H1 (cell line): ENCODE results near the gene HES7. TPM values are rescaled to one million over a fixed set of nuclear protein-coding genes. Genes with fewer than 3 reads are reported as not detected.

Source experiments
- CTCF ChIA-PET: fragments of 300-600 bp; sonication (Branson Sonifier 250); formaldehyde crosslinking; loops from one replicate; lab custom pipeline; 2021; ENCODE audit not compliant: partially characterized antibody; lab: Charles Lee
- POLR2A ChIA-PET: fragments of 300-600 bp; sonication (Branson Sonifier 250); formaldehyde crosslinking; loops from one replicate; lab custom pipeline; 2021; ENCODE audit warnings: inconsistent platforms; ENCODE audit not compliant: partially characterized antibody; lab: Charles Lee
- DNase-seq, 2 experiments: peaks; one replicate each; pipeline versions ENCODE4 v3.0.0 to v3.0.0-alpha.2; 2010 to 2022; ENCODE audit warnings: low spot score in 2 of 2, low read depth in 1 of 2, mixed read lengths in 1 of 2
- FAIRE-seq: peaks from 2 replicates; lab custom pipeline; 2011; peaks lifted over from hg19 to GRCh38; lab: Jason Lieb, UNC
- H2AFZ ChIP-seq: 2 replicates; pipeline ENCODE4 v1.8.1; 2012; ENCODE audit warnings: low read length, inconsistent platforms
- H2AK5ac ChIP-seq: 2 replicates; pipeline ENCODE4 v1.6.1; 2013; ENCODE audit warnings: low read depth, low read length
- H2BK120ac ChIP-seq: replicated peaks from 2 replicates; pipeline ENCODE3; 2013; ENCODE audit warnings: low read depth, low read length, inconsistent platforms
- H2BK12ac ChIP-seq: 2 replicates; pipeline ENCODE4 v1.6.1; 2013; ENCODE audit warnings: low read depth, low read length
- H2BK15ac ChIP-seq: 2 replicates; pipeline ENCODE4 v1.6.1; 2013; ENCODE audit warnings: low read length
- H2BK20ac ChIP-seq: 2 replicates; pipeline ENCODE4 v1.6.1; 2013; ENCODE audit warnings: low read length
- H2BK5ac ChIP-seq: 2 replicates; pipeline ENCODE4 v1.6.1; 2013; ENCODE audit warnings: low read depth, low read length
- H3K14ac ChIP-seq: 2 replicates; pipeline ENCODE4 v1.6.1; 2013; ENCODE audit warnings: inconsistent platforms; ENCODE audit not compliant: insufficient read length
- H3K18ac ChIP-seq: 2 replicates; pipeline ENCODE4 v1.6.1; 2013; ENCODE audit warnings: low read length; ENCODE audit errors: extremely low read depth
- H3K23ac ChIP-seq: 2 replicates; pipeline ENCODE4 v1.6.1; 2013; ENCODE audit warnings: inconsistent platforms; ENCODE audit not compliant: insufficient read length
- H3K23me2 ChIP-seq: 2 replicates; pipeline ENCODE4 v1.6.1; 2013; ENCODE audit warnings: low read depth, low read length
- H3K27ac ChIP-seq: 2 replicates; pipeline ENCODE4 v1.6.1; 2011; ENCODE audit warnings: low read depth, low read length, inconsistent platforms
- H3K27me3 ChIP-seq, 4 experiments: replicated peaks in 1 of 4; 1 replicate in 1 of 4; 2 replicates in 3 of 4; pipeline versions ENCODE4 v1.6.1 to v1.8.1; 2011 to 2013; ENCODE audit warnings: low read length in 3 of 4, mild to moderate bottlenecking in 3 of 4, inconsistent platforms in 2 of 4, mixed read lengths in 2 of 4, moderate library complexity in 1 of 4; ENCODE audit not compliant: control insufficient read depth in 3 of 4, insufficient read depth in 3 of 4; ENCODE audit errors: extremely low read depth in 1 of 4
- H3K36me3 ChIP-seq, 4 experiments: 2 replicates each; pipeline versions ENCODE4 v1.6.1 to v1.8.1; 2011 to 2013; ENCODE audit warnings: mild to moderate bottlenecking in 4 of 4, low read length in 3 of 4, moderate library complexity in 2 of 4, control low read depth in 1 of 4, inconsistent platforms in 1 of 4; ENCODE audit not compliant: insufficient read depth in 4 of 4, control insufficient read depth in 2 of 4
- H3K4ac ChIP-seq: replicated peaks from 2 replicates; pipeline ENCODE3; 2013; ENCODE audit warnings: low read length, low read depth, mixed read lengths, inconsistent platforms; ENCODE audit not compliant: insufficient read length
- H3K4me1 ChIP-seq, 4 experiments: replicated peaks in 1 of 4; 1 replicate in 1 of 4; 2 replicates in 3 of 4; pipeline versions ENCODE4 v1.6.1 to v1.8.1; 2011 to 2013; ENCODE audit warnings: low read length in 3 of 4, inconsistent platforms in 2 of 4, mixed read lengths in 1 of 4; ENCODE audit not compliant: insufficient read depth in 4 of 4, control insufficient read depth in 3 of 4
- H3K4me2 ChIP-seq, 2 experiments: 2 replicates each; pipeline versions ENCODE4 v1.6.1 to v1.8.1; 2011 to 2013; ENCODE audit warnings: low read depth in 2 of 2, low read length in 2 of 2, control low read depth in 1 of 2, inconsistent platforms in 1 of 2, mild to moderate bottlenecking in 1 of 2; ENCODE audit not compliant: insufficient read depth in 1 of 2
- H3K4me3 ChIP-seq, 4 experiments: fragments of 200-600, 300-600 bp in 1 of 4; sonication (generic), shearing (Covaris generic), sonication (Bioruptor Twin) in 1 of 4; 2 replicates each; pipeline versions ENCODE4 v1.5.1 to v1.8.1; 2011 to 2016; ENCODE audit warnings: low read length in 4 of 4, low read depth in 3 of 4, control low read depth in 2 of 4, inconsistent platforms in 2 of 4, mild to moderate bottlenecking in 2 of 4, mixed read lengths in 1 of 4, moderate library complexity in 1 of 4; ENCODE audit not compliant: insufficient read depth in 2 of 4; ENCODE audit errors: extremely low read depth in 1 of 4
- H3K56ac ChIP-seq: replicated peaks from 2 replicates; pipeline ENCODE3; 2013; ENCODE audit warnings: low read depth, mild to moderate bottlenecking, mixed read lengths, low read length, inconsistent platforms; ENCODE audit not compliant: insufficient read length
- H3K79me1 ChIP-seq: 2 replicates; pipeline ENCODE4 v1.6.1; 2013; ENCODE audit warnings: low read depth, low read length, control low read depth
- H3K79me2 ChIP-seq, 2 experiments: 2 replicates each; pipeline versions ENCODE4 v1.6.1 to v1.8.1; 2012 to 2013; ENCODE audit warnings: low read length in 2 of 2, mild to moderate bottlenecking in 2 of 2, inconsistent platforms in 1 of 2; ENCODE audit not compliant: insufficient read depth in 2 of 2, control insufficient read depth in 1 of 2
- H3K9ac ChIP-seq, 4 experiments: replicated peaks in 1 of 4; 1 replicate in 1 of 4; 2 replicates in 3 of 4; pipeline versions ENCODE4 v1.6.1 to v1.8.1; 2011 to 2013; ENCODE audit warnings: low read depth in 3 of 4, low read length in 3 of 4, control low read depth in 2 of 4, mild to moderate bottlenecking in 2 of 4, moderate library complexity in 2 of 4, inconsistent platforms in 1 of 4; ENCODE audit errors: extremely low read depth in 1 of 4
- H3K9me3 ChIP-seq, 2 experiments: 2 replicates each; pipeline versions ENCODE4 v1.6.1 to v1.8.1; 2012 to 2013; ENCODE audit warnings: mild to moderate bottlenecking in 2 of 2, moderate library complexity in 2 of 2, control low read depth in 1 of 2, inconsistent platforms in 1 of 2, low read depth in 1 of 2, low read length in 1 of 2, mixed read lengths in 1 of 2; ENCODE audit not compliant: insufficient read depth in 2 of 2
- H4K20me1 ChIP-seq, 2 experiments: replicated peaks in 1 of 2; 2 replicates each; pipeline versions ENCODE3 to v1.8.1; 2011 to 2013; ENCODE audit warnings: inconsistent platforms in 2 of 2, low read length in 2 of 2, mild to moderate bottlenecking in 1 of 2; ENCODE audit not compliant: insufficient read depth in 2 of 2, control insufficient read depth in 1 of 2
- H4K5ac ChIP-seq: 2 replicates; pipeline ENCODE4 v1.6.1; 2013; ENCODE audit warnings: low read length, low read depth, mixed read lengths, inconsistent platforms; ENCODE audit not compliant: insufficient read length
- H4K8ac ChIP-seq: 2 replicates; pipeline ENCODE4 v1.8.0; 2013; ENCODE audit warnings: mild to moderate bottlenecking, moderate library complexity, low read length, inconsistent platforms; ENCODE audit not compliant: insufficient read depth; ENCODE audit errors: extremely low read depth
- H4K91ac ChIP-seq: replicated peaks from 2 replicates; pipeline ENCODE3; 2013; ENCODE audit warnings: low read length, mixed read lengths, inconsistent platforms; ENCODE audit not compliant: insufficient read length
- BRCA1 ChIP-seq: IDR thresholded peaks from 2 replicates; pipeline ENCODE4 v1.6.1; 2012; ENCODE audit warnings: low read depth, low read length, improper control_type of control experiment
- CTBP2 ChIP-seq: IDR thresholded peaks from 2 replicates; pipeline ENCODE4 v1.7.0; 2011; ENCODE audit warnings: borderline replicate concordance, mild to moderate bottlenecking, moderate library complexity, mixed read lengths, low read length; ENCODE audit not compliant: insufficient read depth, insufficient read length
- GABPA ChIP-seq: IDR thresholded peaks from 2 replicates; pipeline ENCODE4 v1.6.1; 2011; ENCODE audit warnings: mild to moderate bottlenecking, low read length, moderate library complexity, borderline replicate concordance; ENCODE audit not compliant: insufficient read depth
- MAFK ChIP-seq: IDR thresholded peaks from 2 replicates; pipeline ENCODE4 v1.6.1; 2012; ENCODE audit warnings: low read depth, mild to moderate bottlenecking, improper control_type of control experiment, low read length
- NRF1 ChIP-seq: IDR thresholded peaks from 2 replicates; pipeline ENCODE4 v1.6.1; 2011; ENCODE audit warnings: mild to moderate bottlenecking, low read depth, low read length, improper control_type of control experiment
- POLR2A ChIP-seq, 2 experiments: IDR thresholded peaks; 1 replicate in 1 of 2; 2 replicates in 1 of 2; pipeline ENCODE4 v1.6.1; 2011; ENCODE audit warnings: low read depth in 2 of 2, low read length in 2 of 2, mild to moderate bottlenecking in 2 of 2; ENCODE audit errors: control extremely low read depth in 1 of 2
- RAD21 ChIP-seq, 2 experiments: IDR thresholded peaks in 1 of 2; conservative IDR thresholded peaks in 1 of 2; 2 replicates each; pipeline ENCODE4 v1.6.1; 2011; ENCODE audit warnings: low read depth in 2 of 2, low read length in 2 of 2, improper control_type of control experiment in 1 of 2, inconsistent platforms in 1 of 2, mild to moderate bottlenecking in 1 of 2, moderate library complexity in 1 of 2
- SAP30 ChIP-seq: fragments of 300-600 bp; sonication (generic); IDR thresholded peaks from 2 replicates; pipeline ENCODE4 v1.7.1; 2012; ENCODE audit warnings: low read length, moderate library complexity, mild to moderate bottlenecking, inconsistent platforms; ENCODE audit not compliant: insufficient read depth, insufficient replicate concordance
- SP1 ChIP-seq: IDR thresholded peaks from 2 replicates; pipeline ENCODE4 v1.6.1; 2011; ENCODE audit warnings: low read depth, low read length
- SP2 ChIP-seq: IDR thresholded peaks from 2 replicates; pipeline ENCODE4 v1.6.1; 2012; ENCODE audit warnings: mild to moderate bottlenecking, low read length, inconsistent platforms
- YY1 ChIP-seq: IDR thresholded peaks from 2 replicates; pipeline ENCODE4 v1.6.1; 2011; ENCODE audit warnings: low read depth, mild to moderate bottlenecking, low read length
- WGBS, 2 experiments: shearing (Covaris generic) in 1 of 2; methylation state at CpG; one replicate each; pipeline versions ENCODE4 v1.1.6 to v1.1.7; 2013 to 2015; ENCODE audit warnings: low lambda C conversion rate in 2 of 2, mixed read lengths in 2 of 2, inconsistent platforms in 1 of 2, low coverage in 1 of 2, missing lambda C conversion rate in 1 of 2; ENCODE audit not compliant: insufficient replicate concordance in 2 of 2, insufficient coverage in 1 of 2, insufficient read length in 1 of 2; ENCODE audit errors: extremely low coverage in 1 of 2, missing lambda C conversion rate in 1 of 2; 5-methylcytosine and 5-hydroxymethylcytosine counted together
- polyA plus RNA-seq, 7 experiments: library from polyadenylated mRNA; depleted of rRNA in 3 of 7; stranded (reverse) in 5 of 7; unstranded in 2 of 7; fragments of >200 nt in 5 of 7; fragments of 200-250 nt in 2 of 7; gene quantifications; 1 replicate in 5 of 7; 2 replicates in 1 of 7; 4 replicates in 1 of 7; pipeline versions ENCODE4 v1.2.1 to v1.2.3, GENCODE V29; 2011 to 2013; ENCODE audit warnings: missing spikeins in 2 of 7, mixed read lengths in 2 of 7
- total RNA-seq: library from RNA; stranded (reverse); fragmentation: NEBNext Ultra II Directional; extraction: Animal tissue kit (Norgen Biotek cat#: 25700); gene quantifications from 2 replicates; pipeline ENCODE4 v1.2.1, GENCODE V29; 2021
- TF ChIP-seq, protein P1 (sequence below): IDR thresholded peaks from 2 replicates; pipeline ENCODE4 v1.6.1; 2012; ENCODE audit warnings: inconsistent platforms

The HES7 gene
- total and polyA plus RNA-seq, 2 of the 8 experiments (the other 6 are each of a cell fraction or from before 2014, with no cell fraction given): 0.20 to 0.32 TPM

DNA sequence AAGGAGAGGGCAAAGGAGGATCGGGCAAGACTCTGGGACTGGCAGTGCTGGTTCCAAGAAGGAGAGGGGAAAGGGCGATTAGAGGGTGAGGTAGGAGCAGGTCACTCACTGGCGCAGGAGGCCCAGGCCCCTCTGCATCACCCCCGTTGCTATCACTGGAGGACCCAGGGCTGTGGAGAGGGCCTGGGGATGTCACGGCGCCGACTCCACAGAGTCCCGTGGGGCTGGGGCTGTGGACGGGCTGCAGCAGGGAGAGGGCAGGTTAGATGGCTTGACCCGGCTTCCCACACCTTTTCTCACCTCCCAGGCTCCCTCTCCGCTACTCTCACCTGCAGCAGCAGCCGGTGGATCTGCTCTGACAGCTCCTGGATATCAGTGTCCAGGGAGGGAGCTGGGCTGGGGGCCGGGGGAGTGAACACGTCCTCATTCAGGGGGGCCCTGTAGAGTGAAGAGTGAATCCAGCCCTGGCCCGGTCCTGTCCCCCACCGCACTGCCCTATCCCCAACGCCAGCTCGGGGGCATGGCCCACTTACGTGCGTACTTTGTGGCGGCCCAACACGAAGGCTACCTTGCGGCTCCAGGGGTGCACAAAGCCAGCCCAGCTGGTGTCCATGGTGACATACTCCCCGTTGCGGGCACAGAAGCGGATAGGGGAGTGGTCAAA lies 23.4 kb upstream of the HES7 start:
- Histone ChIP-seq H3K23me2 (peaks cover 11% of the 10 kb centered on the region), H4K91ac (no peak overlapping the region), H2BK5ac (no peak overlapping the region), H3K9ac (no peak overlapping the region), H3K4me1 (peaks cover 0 to 5% (median 2%) of the 10 kb centered on the region in 4 experiments; a peak in 3 of 7 replicates), H3K56ac (no peak overlapping the region), H3K23ac (no peak overlapping the region), H4K8ac (peak overlapping the region; percentile 83; the same call in 1 of the 2 replicates), H2AFZ (no peak overlapping the region), H4K5ac (no peak overlapping the region), H3K9me3 (no peaks in the 10 kb centered on the region), H2BK12ac (no peak overlapping the region), H2AK5ac (no peak overlapping the region), H3K79me2 (peaks cover 0 to 5% of the 10 kb centered on the region in 2 experiments; a peak in 1 of 4 replicates), H3K27me3 (no peaks in the 10 kb centered on the region), H3K36me3 (peaks cover 13 to 52% (median 36%) of the 10 kb centered on the region in 4 experiments; a peak in 7 of 8 replicates), H3K4ac (no peak overlapping the region), H3K27ac (no peak overlapping the region), H2BK20ac (no peak overlapping the region), H3K18ac (no peak overlapping the region), H4K20me1 (peaks cover 2 to 30% of the 10 kb centered on the region in 2 experiments), H3K79me1 (peaks cover 7% of the 10 kb centered on the region; the same call in 1 of the 2 replicates), H2BK15ac (no peak overlapping the region), H3K14ac (no peak overlapping the region), H3K4me3 (no peak overlapping the region), H2BK120ac (no peak overlapping the region), H3K4me2 (no peak overlapping the region)
- no peak for DNase-seq
- WGBS, 2 experiments: 94% methylated on average over 24 of the region's 26 CpGs; no CpG with 5 or more reads in 1 of the 2 experiments
- ChIA-PET CTCF (interaction anchor here (1.1 to 14.1 kb wide), 2 partner anchors 11 to 14 kb away, joined by 3 to 133 read pairs; partner anchors contain the start of gene VAMP2), POLR2A (interaction anchor here (1.3 to 6.4 kb wide), 5 partner anchors 8 to 29 kb away, joined by 3 to 62 read pairs (median 21); partner anchors contain the start of gene TMEM107)
- FAIRE-seq: no peak
- no peak for TF ChIP-seq SP2
- no peak for TF ChIP-seq POLR2A (IDR thresholded peaks at IDR 0.05; ENCODE audit: control extremely low read depth in 1 of 2, low read depth in 2 of 2, low read length in 2 of 2)
- TF ChIP-seq GABPA: no peak
- no peak for TF ChIP-seq CTBP2
- TF ChIP-seq, protein P1, sequence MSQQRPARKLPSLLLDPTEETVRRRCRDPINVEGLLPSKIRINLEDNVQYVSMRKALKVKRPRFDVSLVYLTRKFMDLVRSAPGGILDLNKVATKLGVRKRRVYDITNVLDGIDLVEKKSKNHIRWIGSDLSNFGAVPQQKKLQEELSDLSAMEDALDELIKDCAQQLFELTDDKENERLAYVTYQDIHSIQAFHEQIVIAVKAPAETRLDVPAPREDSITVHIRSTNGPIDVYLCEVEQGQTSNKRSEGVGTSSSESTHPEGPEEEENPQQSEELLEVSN: no peak
- TF ChIP-seq SAP30: no peak
- no peak for TF ChIP-seq NRF1
- no peak for TF ChIP-seq YY1
- no peak for TF ChIP-seq SP1
- no peak for TF ChIP-seq MAFK
- no peak for TF ChIP-seq RAD21 (IDR thresholded peaks at IDR 0.05 in 1 of 2, conservative IDR thresholded peaks at IDR 0.05 in 1 of 2; ENCODE audit: low read depth in 2 of 2, low read length in 2 of 2)
- no peak for TF ChIP-seq BRCA1
